GM18505 (cell line): Measurements from ENCODE around the gene RNF144B.
"Not testable (repeated sequence)": the region's sequence is repeated elsewhere in the genome, so short reads cannot be mapped to it uniquely, and the experiment has no call there.

Source experiments
- ATAC-seq: cut with Tn5 transposase; IDR thresholded peaks from one replicate; pipeline ENCODE4 v1.9.1; 2021; ENCODE audit not compliant: unreplicated experiment
- POLR2A ChIP-seq: IDR thresholded peaks from 4 replicates; pipeline ENCODE4 v1.6.1; 2011; ENCODE audit warnings: borderline replicate concordance; ENCODE audit not compliant: insufficient read depth, insufficient read length; ENCODE audit errors: extremely low read depth

Gene RNF144B

GRCh38 chr6:18451756-18452155 lies 64.6 kb downstream of the RNF144B start:
- ATAC-seq = no peak
- TF ChIP-seq POLR2A = no peak

- TF ChIP-seq POLR2A = no peak
- ATAC-seq = no peak
These were observed 67.3 kb downstream of the RNF144B start for GRCh38 chr6:18454446-18454845.

- no peak for ATAC-seq
- TF ChIP-seq POLR2A = no peak
These were observed 70.1 kb downstream of the RNF144B start for GRCh38 chr6:18457065-18457737.

- ATAC-seq = not testable (repeated sequence)
These were observed 70.9 kb downstream of the RNF144B start for GRCh38 chr6:18458086-18458485.

GRCh38 chr6:18463429-18463828 lies 76.3 kb downstream of the RNF144B start:
- ATAC-seq = no peak

GRCh38 chr6:18464176-18464575 lies 77.0 kb downstream of the RNF144B start:
- no peak for ATAC-seq
- TF ChIP-seq POLR2A = no peak

More at GRCh38 chr6:18463429-18463828, 76.3 kb downstream of the RNF144B start:
- no peak for TF ChIP-seq POLR2A

GRCh38 chr6:18465410-18466154 lies 78.4 kb downstream of the RNF144B start:
- no peak for ATAC-seq
- TF ChIP-seq POLR2A = no peak

GRCh38 chr6:18467741-18468502 lies 80.8 kb downstream of the RNF144B start:
- no peak for TF ChIP-seq POLR2A
- no peak for ATAC-seq

- no peak for TF ChIP-seq POLR2A
- ATAC-seq = no peak
These were observed 81.3 kb downstream of the RNF144B start for GRCh38 chr6:18468503-18468843.

GRCh38 chr6:18469536-18469935 lies 82.4 kb downstream of the RNF144B start:
- no peak for ATAC-seq
- TF ChIP-seq POLR2A = no peak

GRCh38 chr6:18471232-18471964 lies 84.2 kb downstream of the RNF144B start:
- no peak for ATAC-seq
- TF ChIP-seq POLR2A = no peak

- TF ChIP-seq POLR2A = no peak
- ATAC-seq = no peak
These were observed 85.8 kb downstream of the RNF144B start for GRCh38 chr6:18472941-18473340.

- no peak for TF ChIP-seq POLR2A
- no peak for ATAC-seq
These were observed 86.6 kb downstream of the RNF144B start for GRCh38 chr6:18473755-18474154.
